ENCODE data around the gene MAPK8.
"Not testable (repeated sequence)": the region's sequence is repeated elsewhere in the genome, so short reads cannot be mapped to it uniquely, and the experiment has no call there.

MAPK8 gene

GRCh38 chr10:48343921-48344598, 37.6 kb downstream of the MAPK8 start:
- POLR2A ChIA-PET: no interaction called here
- no peak overlapping the region for H3K27ac ChIP-seq (ENCODE audit: extremely low read depth, low read depth, low read length)
- CTCF ChIA-PET: no interaction called here
- no peaks in the 10 kb centered on the region for H3K36me3 ChIP-seq (ENCODE audit: control insufficient read depth in 2 of 2, insufficient read depth in 1 of 2, low read length in 2 of 2)
- TF ChIP-seq ZNF561 (tag by site-specific recombination; IDR thresholded peaks at IDR 0.05; ENCODE audit: borderline replicate concordance): no peak
- no peak for TF ChIP-seq ZNF677 (tag by site-specific recombination; IDR thresholded peaks at IDR 0.05)
- no peak for TF ChIP-seq CTCF (tag by site-specific recombination; IDR thresholded peaks at IDR 0.05)
- no peak for TF ChIP-seq ZNF626 (tag by site-specific recombination; IDR thresholded peaks at IDR 0.05)
- no peak for TF ChIP-seq TCF7L2 (IDR thresholded peaks at IDR 0.05; ENCODE audit: borderline replicate concordance, low read depth, low read length)
- TF ChIP-seq ZXDB (tag by site-specific recombination; IDR thresholded peaks at IDR 0.05): no peak
- no peak for TF ChIP-seq ZNF274 (IDR thresholded peaks at IDR 0.05; ENCODE audit: low read length)
- TF ChIP-seq ZNF274 (tag by site-specific recombination; IDR thresholded peaks at IDR 0.05; ENCODE audit: borderline replicate concordance): no peak
- no peak for TF ChIP-seq ZSCAN30 (tag by site-specific recombination; IDR thresholded peaks at IDR 0.05)
- no peak for TF ChIP-seq ZNF776 (tag by site-specific recombination; IDR thresholded peaks at IDR 0.05; ENCODE audit: borderline replicate concordance)
- no peak for TF ChIP-seq ZNF747 (tag by site-specific recombination; IDR thresholded peaks at IDR 0.05)
- TF ChIP-seq BCL11A (tag by site-specific recombination; IDR thresholded peaks at IDR 0.05; ENCODE audit: low read depth): no peak
- H3K4me1 ChIP-seq (ENCODE audit: control insufficient read depth, insufficient read depth, low read length): no peaks in the 10 kb centered on the region
- H3K9me3 ChIP-seq (ENCODE audit: control insufficient read depth, insufficient read depth, low read depth, low read length): no peaks in the 10 kb centered on the region
- H3K4me3 ChIP-seq (ENCODE audit: low read depth, low read length): no peak overlapping the region

DNA sequence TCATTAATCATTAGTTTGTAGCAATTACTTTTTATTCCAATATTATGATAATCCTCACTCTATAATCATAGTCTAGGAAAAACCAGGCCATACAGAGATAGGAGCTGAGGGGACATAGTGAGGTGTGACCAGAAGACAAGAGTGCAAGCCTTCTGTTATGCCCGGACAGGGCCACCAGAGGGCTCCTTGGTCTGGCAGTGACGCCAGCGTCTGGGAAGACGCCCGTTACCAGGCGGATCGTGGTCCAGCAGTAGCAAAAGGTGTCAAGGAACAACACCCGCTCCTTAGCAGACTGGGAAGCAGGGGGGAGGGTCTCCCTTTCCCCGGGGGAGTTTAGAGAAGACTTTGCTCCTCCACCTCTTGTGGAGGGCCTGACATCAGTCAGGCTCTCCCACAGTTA, 39.8 kb downstream of the MAPK8 start:
- POLR2A ChIA-PET; H3K4me1 ChIP-seq (ENCODE audit: control insufficient read depth, insufficient read depth, low read length); H3K27ac ChIP-seq (ENCODE audit: extremely low read depth, low read depth, low read length); H3K36me3 ChIP-seq (ENCODE audit: control insufficient read depth in 2 of 2, insufficient read depth in 1 of 2, low read length in 2 of 2); H3K4me3 ChIP-seq (ENCODE audit: low read depth, low read length); H3K9me3 ChIP-seq (ENCODE audit: control insufficient read depth, insufficient read depth, low read depth, low read length): not testable (repeated sequence)
- CTCF ChIA-PET: interaction anchor here (0.6 kb wide), 1 partner anchor 9 kb away, joined by 3 read pairs; no protein-coding TSS in a partner anchor

GRCh38 chr10:48347539-48347938, 41.1 kb downstream of the MAPK8 start:
- H3K4me1 ChIP-seq (ENCODE audit: control insufficient read depth, insufficient read depth, low read length); H3K36me3 ChIP-seq (ENCODE audit: control insufficient read depth in 2 of 2, insufficient read depth in 1 of 2, low read length in 2 of 2); H3K27ac ChIP-seq (ENCODE audit: extremely low read depth, low read depth, low read length); H3K4me3 ChIP-seq (ENCODE audit: low read depth, low read length); H3K9me3 ChIP-seq (ENCODE audit: control insufficient read depth, insufficient read depth, low read depth, low read length); POLR2A ChIA-PET: not testable (repeated sequence)
- CTCF ChIA-PET: interaction anchor here (0.6 kb wide), 1 partner anchor 58 kb away, joined by 6 read pairs; no protein-coding TSS in a partner anchor
- TF ChIP-seq, protein P1, sequence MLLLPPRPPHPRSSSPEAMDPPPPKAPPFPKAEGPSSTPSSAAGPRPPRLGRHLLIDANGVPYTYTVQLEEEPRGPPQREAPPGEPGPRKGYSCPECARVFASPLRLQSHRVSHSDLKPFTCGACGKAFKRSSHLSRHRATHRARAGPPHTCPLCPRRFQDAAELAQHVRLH (tag by site-specific recombination; IDR thresholded peaks at IDR 0.05): peak; percentile 40; the same call in 1 of the 2 replicates
- TF ChIP-seq ZNF146 (tag by site-specific recombination; IDR thresholded peaks at IDR 0.05) (peak; percentile 89), ZNF202 (tag by site-specific recombination; IDR thresholded peaks at IDR 0.05; ENCODE audit: borderline replicate concordance) (peak; percentile 14; the same call in 1 of the 2 replicates)

GRCh38 chr10:48347943-48348342, 41.5 kb downstream of the MAPK8 start:
- H3K9me3 ChIP-seq (ENCODE audit: control insufficient read depth, insufficient read depth, low read depth, low read length); H3K27ac ChIP-seq (ENCODE audit: extremely low read depth, low read depth, low read length); H3K4me1 ChIP-seq (ENCODE audit: control insufficient read depth, insufficient read depth, low read length); CTCF ChIA-PET; H3K4me3 ChIP-seq (ENCODE audit: low read depth, low read length); H3K36me3 ChIP-seq (ENCODE audit: control insufficient read depth in 2 of 2, insufficient read depth in 1 of 2, low read length in 2 of 2); POLR2A ChIA-PET: not testable (repeated sequence)

Measured in HEK293 (cell line).